Measurements from ENCODE around the gene RTRAF. TPM values are rescaled to one million over a fixed set of nuclear protein-coding genes. Genes with fewer than 3 reads are reported as not detected.

The RTRAF gene
- total and polyA plus RNA-seq, 2 donors (not counting 1 experiment from before 2014, with no cell fraction given) = 147 to 222 TPM

GRCh38 chr14:52048641-52049204 lies 59.4 kb downstream of the RTRAF start:
- Histone ChIP-seq H3K9me3 (ENCODE audit: control insufficient read depth, insufficient read depth, low read depth, low read length) (no peaks in the 10 kb centered on the region), H3K27ac (ENCODE audit: insufficient read depth, low read length) (no peak overlapping the region), H3K4me1 (ENCODE audit: control insufficient read depth, extremely low read depth, insufficient read depth, low read length) (peaks cover 51% of the 10 kb centered on the region), H3K36me3 (ENCODE audit: control insufficient read depth, insufficient read depth, low read length) (peaks cover 16% of the 10 kb centered on the region), H3K79me2 (ENCODE audit: control insufficient read depth, insufficient read depth, low read length) (peaks cover 91% of the 10 kb centered on the region), H4K20me1 (ENCODE audit: control insufficient read depth, extremely low read depth, insufficient read depth, low read length) (peaks cover 2% of the 10 kb centered on the region), H3K9ac (ENCODE audit: insufficient read depth, low read length) (no peak overlapping the region), H3K4me2 (ENCODE audit: extremely low read depth, insufficient read depth, low read length) (no peak overlapping the region), H3K4me3 (replicated peaks in 1 of 4; ENCODE audit: control extremely low read depth in 1 of 4, insufficient read depth in 1 of 4, low read depth in 3 of 4, low read length in 4 of 4) (no peak overlapping the region), H2AFZ (ENCODE audit: low read length) (no peak overlapping the region), H3K27me3 (ENCODE audit: control insufficient read depth, insufficient read depth, low read length) (no peaks in the 10 kb centered on the region)
- DNase-seq (ENCODE audit: low read depth in 2 of 2) = peak in 1 of 2 donors; percentile 58
- TF ChIP-seq CTCF (conservative IDR thresholded peaks at IDR 0.05 in 1 of 2, IDR thresholded peaks at IDR 0.05 in 1 of 2; ENCODE audit: low read depth in 1 of 2, low read length in 2 of 2) (no peak), EZH2 (IDR thresholded peaks at IDR 0.05; ENCODE audit: low read length, missing control alignments) (no peak)

GRCh38 chr14:52049271-52049670 lies 59.9 kb downstream of the RTRAF start:
- H3K9ac ChIP-seq (ENCODE audit: insufficient read depth, low read length) = no peak overlapping the region

More at GRCh38 chr14:52049271-52049670, 59.9 kb downstream of the RTRAF start:
- Histone ChIP-seq H3K36me3 (ENCODE audit: control insufficient read depth, insufficient read depth, low read length) (peaks cover 17% of the 10 kb centered on the region), H3K79me2 (ENCODE audit: control insufficient read depth, insufficient read depth, low read length) (peaks cover 92% of the 10 kb centered on the region), H4K20me1 (ENCODE audit: control insufficient read depth, extremely low read depth, insufficient read depth, low read length) (peaks cover 2% of the 10 kb centered on the region), H3K4me2 (ENCODE audit: extremely low read depth, insufficient read depth, low read length) (no peak overlapping the region), H3K27me3 (ENCODE audit: control insufficient read depth, insufficient read depth, low read length) (no peaks in the 10 kb centered on the region), H3K4me1 (ENCODE audit: control insufficient read depth, extremely low read depth, insufficient read depth, low read length) (peaks cover 55% of the 10 kb centered on the region), H3K27ac (ENCODE audit: insufficient read depth, low read length) (no peak overlapping the region), H2AFZ (ENCODE audit: low read length) (no peak overlapping the region), H3K9me3 (ENCODE audit: control insufficient read depth, insufficient read depth, low read depth, low read length) (no peaks in the 10 kb centered on the region), H3K4me3 (replicated peaks in 1 of 4; ENCODE audit: control extremely low read depth in 1 of 4, insufficient read depth in 1 of 4, low read depth in 3 of 4, low read length in 4 of 4) (no peak overlapping the region)
- TF ChIP-seq EZH2 (IDR thresholded peaks at IDR 0.05; ENCODE audit: low read length, missing control alignments) (no peak), CTCF (conservative IDR thresholded peaks at IDR 0.05 in 1 of 2, IDR thresholded peaks at IDR 0.05 in 1 of 2; ENCODE audit: low read depth in 1 of 2, low read length in 2 of 2) (no peak)
- no peak for DNase-seq (ENCODE audit: low read depth in 2 of 2)

Measured in fibroblast of lung (primary cell).